HTR-8/SVneo (cell line): ENCODE measurements around the gene TRAPPC12.
"Not testable (repeated sequence)": the region's sequence is repeated elsewhere in the genome, so short reads cannot be mapped to it uniquely, and the experiment has no call there.

Experiments used
- DNase-seq: peaks from one replicate; pipeline ENCODE4 v3.0.0; 2011; ENCODE audit warnings: low spot score, mixed read lengths; ENCODE audit not compliant: insufficient read length
- FAIRE-seq: peaks from 2 replicates; lab custom pipeline; 2011; peaks lifted over from hg19 to GRCh38; lab: Jason Lieb, UNC

TRAPPC12 gene

GRCh38 chr2:3429066-3429610, 49.6 kb downstream of the TRAPPC12 start:
- FAIRE-seq, result no peak
- DNase-seq, result no peak

- DNase-seq (no peak), FAIRE-seq (no peak)
Measured at GRCh38 chr2:3430172-3430571, 50.7 kb downstream of the TRAPPC12 start.

GRCh38 chr2:3430740-3431490, 51.4 kb downstream of the TRAPPC12 start:
- DNase-seq, result no peak
- FAIRE-seq, result no peak

- FAIRE-seq (no peak), DNase-seq (no peak)
Measured at GRCh38 chr2:3432067-3432466, 52.6 kb downstream of the TRAPPC12 start.

GRCh38 chr2:3432693-3433338, 53.3 kb downstream of the TRAPPC12 start:
- FAIRE-seq (no peak), DNase-seq (no peak)

GRCh38 chr2:3433339-3433699, 53.8 kb downstream of the TRAPPC12 start:
- FAIRE-seq, result no peak
- DNase-seq, result no peak

GRCh38 chr2:3433776-3434400, 54.4 kb downstream of the TRAPPC12 start:
- DNase-seq, result no peak
- FAIRE-seq, result no peak

GRCh38 chr2:3434654-3435053, 55.2 kb downstream of the TRAPPC12 start:
- no peak for DNase-seq
- no peak for FAIRE-seq

GRCh38 chr2:3435445-3435844, 56.0 kb downstream of the TRAPPC12 start:
- no peak for FAIRE-seq
- no peak for DNase-seq

- FAIRE-seq, result no peak
- no peak for DNase-seq
Measured at GRCh38 chr2:3440477-3440876, 61.0 kb downstream of the TRAPPC12 start.

GRCh38 chr2:3441465-3441864, 62.0 kb downstream of the TRAPPC12 start:
- no peak for FAIRE-seq
- no peak for DNase-seq

- FAIRE-seq, result no peak
- DNase-seq, result no peak
Measured at GRCh38 chr2:3442185-3442584, 62.7 kb downstream of the TRAPPC12 start.

GRCh38 chr2:3443083-3443482, 63.6 kb downstream of the TRAPPC12 start:
- FAIRE-seq (no peak), DNase-seq (no peak)

GRCh38 chr2:3443506-3444084, 64.1 kb downstream of the TRAPPC12 start:
- DNase-seq (no peak), FAIRE-seq (no peak)

GRCh38 chr2:3445891-3446290, 66.4 kb downstream of the TRAPPC12 start:
- no peak for FAIRE-seq
- no peak for DNase-seq

GRCh38 chr2:3446381-3446780, 66.9 kb downstream of the TRAPPC12 start:
- FAIRE-seq, result no peak

GRCh38 chr2:3447186-3447585, 67.7 kb downstream of the TRAPPC12 start:
- FAIRE-seq, result not testable (repeated sequence)

More at GRCh38 chr2:3446381-3446780, 66.9 kb downstream of the TRAPPC12 start:
- no peak for DNase-seq

GRCh38 chr2:3447789-3448317, 68.4 kb downstream of the TRAPPC12 start:
- DNase-seq (no peak), FAIRE-seq (no peak)

More at GRCh38 chr2:3447186-3447585, 67.7 kb downstream of the TRAPPC12 start:
- DNase-seq, result not testable (repeated sequence)

- not testable (repeated sequence) for FAIRE-seq, DNase-seq
Measured at GRCh38 chr2:3448441-3448911, 69.0 kb downstream of the TRAPPC12 start.

GRCh38 chr2:3449086-3449485, 69.6 kb downstream of the TRAPPC12 start:
- no peak for FAIRE-seq

More at GRCh38 chr2:3449086-3449485, 69.6 kb downstream of the TRAPPC12 start:
- no peak for DNase-seq
